ENCODE measurements around the gene NWD2.

GRCh38 chr4:37477126-37477525, 232.6 kb downstream of the NWD2 start:
- no peak for TF ChIP-seq CTCF (IDR thresholded peaks at IDR 0.05)
- no peak for TF ChIP-seq EP300 (IDR thresholded peaks at IDR 0.05)
- no peak for TF ChIP-seq POLR2A (IDR thresholded peaks at IDR 0.05)
- TF ChIP-seq POLR2AphosphoS5 (IDR thresholded peaks at IDR 0.05) = no peak

Data from gastroesophageal sphincter (tissue), 3 donors.